Stimulated activated CD4-positive, alpha-beta T cell treated with anti-CD3 and anti-CD28 coated beads, Interleukin-2, amount 100 ng/mL, for 4 hours (primary cell): Measurements from ENCODE around the gene AGRP.

ENCODE experiments used
- DNase-seq: peaks from one replicate; pipeline ENCODE4 v3.0.0-alpha.2; 2020; ENCODE audit warnings: low read depth

The AGRP gene

DNA sequence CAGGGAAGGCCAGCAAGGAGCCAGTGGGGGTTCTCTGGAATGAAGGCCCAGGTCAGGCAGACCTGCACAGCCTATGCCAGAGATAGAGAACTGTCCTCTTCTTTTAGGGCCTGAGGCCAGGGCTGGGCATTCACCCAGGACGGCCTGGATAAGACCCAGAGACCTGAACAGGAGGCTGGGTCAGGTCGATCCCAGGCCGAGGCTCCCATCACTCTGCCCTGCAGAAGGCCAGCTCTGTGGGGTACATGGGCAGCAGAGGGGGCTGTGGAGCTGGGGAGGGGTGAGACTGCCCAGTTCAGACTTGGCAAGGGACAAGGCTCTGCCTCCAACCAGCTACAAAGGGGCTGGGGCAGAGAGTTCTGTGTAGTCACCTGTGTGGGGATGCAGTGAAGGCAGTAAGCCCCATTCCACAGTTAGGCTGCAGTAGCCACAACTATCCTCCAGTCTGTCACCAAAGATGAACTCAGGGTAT is 37.9 kb downstream of the AGRP start:
- no peak for DNase-seq

DNA sequence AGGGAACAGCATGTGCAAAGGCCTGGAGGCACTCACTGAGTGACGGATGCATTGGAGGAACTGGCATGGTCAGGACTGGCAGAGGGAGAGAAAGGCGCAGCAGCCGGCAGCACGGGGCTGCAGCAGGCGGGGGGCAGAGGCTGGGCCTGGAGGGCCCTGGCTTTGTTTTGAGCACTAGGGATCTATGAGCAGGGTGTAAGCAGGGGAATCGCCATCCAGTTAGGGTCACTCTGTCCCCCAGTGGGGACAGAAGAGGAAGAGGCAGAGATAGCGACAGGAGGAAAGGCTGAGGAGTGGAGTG is 38.3 kb downstream of the AGRP start:
- no peak for DNase-seq

DNA sequence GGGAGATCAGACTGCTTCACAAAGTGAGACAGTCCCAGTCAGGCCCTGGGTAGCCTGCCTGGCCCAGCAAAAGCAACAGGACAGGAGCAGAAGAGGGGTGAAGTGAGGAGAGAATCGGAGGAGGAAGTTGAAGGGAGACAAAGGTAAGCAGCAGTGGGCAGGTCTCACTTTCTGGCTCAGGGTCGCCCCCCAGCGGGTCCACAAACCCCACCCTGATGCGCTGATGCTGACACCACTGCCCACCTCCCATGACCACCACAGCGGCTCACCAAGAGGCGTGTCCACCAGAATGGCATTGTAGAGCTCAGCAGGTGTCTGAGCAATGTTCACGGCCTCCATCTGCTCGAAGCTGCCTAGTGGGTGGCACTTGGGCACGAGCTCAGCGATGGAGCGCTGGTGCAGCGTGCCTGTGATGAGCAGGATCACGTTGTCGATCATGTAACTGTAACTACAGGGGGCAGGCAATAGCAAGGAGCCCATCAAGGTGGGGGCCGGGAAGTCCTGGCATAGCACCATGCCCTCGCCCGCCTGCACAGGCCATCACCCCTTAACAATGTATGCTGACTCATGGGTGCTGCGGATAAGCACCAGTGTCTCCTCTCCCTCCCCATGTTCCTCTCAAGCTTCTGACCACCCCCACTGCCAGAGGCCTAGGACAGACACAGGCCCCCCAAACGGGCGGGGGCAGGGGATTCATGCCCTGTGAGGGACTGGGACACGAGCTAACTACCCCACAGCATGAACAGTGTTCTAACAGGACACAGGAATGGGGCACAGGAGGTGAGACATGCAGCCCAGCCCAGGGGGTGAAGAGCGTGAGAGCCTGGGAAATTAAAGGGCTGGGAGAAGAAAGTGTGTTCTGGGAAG is 38.9 kb downstream of the AGRP start:
- no peak for DNase-seq

DNA sequence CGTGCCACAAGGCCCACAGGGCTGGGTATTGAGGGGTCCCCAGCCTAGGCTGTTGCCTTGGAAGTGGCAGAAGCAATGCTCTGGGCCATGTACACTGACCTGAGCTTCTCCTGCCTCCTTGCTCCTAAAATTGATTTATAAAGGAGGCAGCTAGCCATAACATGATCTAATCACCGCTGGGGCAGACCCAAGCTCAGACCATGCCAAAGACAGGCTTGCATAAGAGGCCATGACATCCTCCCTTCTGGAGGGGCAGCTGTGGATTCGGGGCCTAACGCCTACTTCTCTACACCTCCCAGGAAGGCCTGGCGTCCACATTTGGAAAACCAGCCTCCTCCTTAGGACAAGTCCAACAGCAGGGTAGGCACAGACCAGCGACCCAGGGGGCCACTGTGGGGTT is 40.1 kb downstream of the AGRP start:
- no peak for DNase-seq

DNA sequence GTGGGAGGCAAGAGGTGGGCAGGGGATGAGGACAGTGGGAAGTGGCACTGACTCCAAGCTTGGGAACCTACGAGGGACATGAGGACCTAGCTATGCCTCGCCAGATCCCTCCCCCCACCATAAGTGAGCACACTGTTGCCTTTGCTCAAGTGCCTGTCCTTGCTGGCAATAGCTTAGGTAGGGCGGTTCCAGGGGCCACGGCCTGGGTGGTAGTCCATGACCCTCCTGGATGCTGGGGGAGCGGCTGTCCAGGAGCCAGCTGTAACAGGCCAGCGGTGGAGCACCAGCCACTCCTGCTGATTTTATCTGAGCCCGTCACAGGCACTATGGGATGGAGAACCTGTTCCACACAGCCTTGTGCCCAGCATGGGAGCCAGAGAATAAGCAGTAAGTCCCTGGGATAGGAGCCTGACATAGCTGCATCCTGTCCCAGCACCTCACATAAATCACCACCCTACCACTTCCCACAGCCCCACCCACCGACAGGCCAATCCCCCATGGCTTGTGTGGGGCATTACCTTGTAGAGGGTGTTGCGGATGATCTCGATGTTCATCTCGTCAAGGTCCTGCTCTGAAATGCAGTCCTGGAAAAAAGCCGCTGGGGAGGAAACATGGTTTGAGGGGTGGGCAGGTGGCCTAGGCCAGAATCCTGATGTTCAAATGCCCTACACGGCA is 40.6 kb downstream of the AGRP start:
- no peak for DNase-seq

DNA sequence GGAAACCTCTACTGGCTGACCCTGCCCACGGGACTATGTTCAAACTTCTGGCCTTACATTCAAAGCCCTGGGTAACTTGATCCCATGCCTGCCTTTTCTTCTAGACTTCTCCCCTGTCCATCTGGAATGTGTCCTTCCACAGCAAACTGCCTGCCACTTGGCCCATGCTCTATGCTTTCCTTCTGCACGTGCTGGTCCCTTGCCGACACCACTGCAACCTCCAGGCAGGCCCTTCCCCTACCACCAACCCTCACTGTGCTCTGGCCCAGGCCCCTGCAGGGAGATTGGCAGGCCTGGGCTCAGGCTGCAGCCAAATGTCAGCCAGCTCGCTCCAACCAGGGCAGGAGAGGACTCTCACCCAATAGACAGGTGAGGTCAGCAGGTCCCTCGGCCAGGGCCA is 41.4 kb downstream of the AGRP start:
- DNase-seq: no peak

DNA sequence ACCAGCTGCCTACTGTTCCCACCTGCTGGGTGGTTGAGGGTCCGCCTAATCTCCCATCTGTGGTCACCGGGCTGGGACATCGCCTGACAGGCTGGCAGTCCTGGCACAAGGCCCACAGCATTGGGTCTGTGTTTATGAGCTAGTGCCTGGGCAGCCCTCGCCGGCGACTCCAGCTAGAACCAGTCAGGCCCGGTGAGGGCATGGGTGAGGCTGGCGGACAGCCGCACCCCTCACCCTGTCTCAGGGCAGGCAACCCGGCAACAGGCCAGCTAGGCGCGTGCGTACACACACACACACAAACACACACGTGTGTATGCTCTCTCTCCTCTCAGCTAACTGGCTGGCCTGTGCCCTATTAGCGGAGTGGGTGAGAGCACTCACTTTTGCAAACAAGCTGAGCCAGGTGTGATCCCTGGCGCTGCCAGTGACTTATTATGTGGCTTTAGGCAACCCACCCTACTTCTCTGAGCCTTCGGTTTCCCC is 42.0 kb downstream of the AGRP start:
- DNase-seq: no peak

DNA sequence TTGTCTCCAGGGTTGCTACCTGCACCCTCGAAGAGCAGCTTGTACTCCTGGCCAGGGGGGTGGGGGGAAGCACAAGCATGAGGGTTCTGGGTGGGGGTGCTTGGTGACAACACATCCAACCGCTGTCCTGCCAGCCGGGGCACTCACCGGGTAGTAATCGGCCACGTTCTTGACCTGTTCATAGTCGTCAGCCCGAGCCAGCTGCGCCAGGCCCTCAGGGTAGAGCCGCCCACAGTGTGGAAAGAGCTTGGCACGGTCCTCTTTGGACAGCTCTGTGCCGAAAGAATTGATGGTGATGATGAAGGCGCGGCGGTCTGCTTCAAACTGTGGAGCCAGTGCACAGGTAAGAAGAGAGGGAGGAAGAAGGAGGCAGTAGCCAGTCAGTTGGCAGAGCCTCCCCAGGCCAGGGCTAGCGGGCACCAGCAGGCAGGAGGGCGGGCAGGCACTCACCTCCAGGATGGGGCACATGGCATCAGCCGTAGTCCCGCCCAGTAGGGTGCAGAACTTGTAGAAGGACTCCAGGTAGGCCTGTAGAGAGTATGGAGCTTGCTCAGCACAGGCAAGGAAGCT is 44.4 kb downstream of the AGRP start:
- no peak for DNase-seq

DNA sequence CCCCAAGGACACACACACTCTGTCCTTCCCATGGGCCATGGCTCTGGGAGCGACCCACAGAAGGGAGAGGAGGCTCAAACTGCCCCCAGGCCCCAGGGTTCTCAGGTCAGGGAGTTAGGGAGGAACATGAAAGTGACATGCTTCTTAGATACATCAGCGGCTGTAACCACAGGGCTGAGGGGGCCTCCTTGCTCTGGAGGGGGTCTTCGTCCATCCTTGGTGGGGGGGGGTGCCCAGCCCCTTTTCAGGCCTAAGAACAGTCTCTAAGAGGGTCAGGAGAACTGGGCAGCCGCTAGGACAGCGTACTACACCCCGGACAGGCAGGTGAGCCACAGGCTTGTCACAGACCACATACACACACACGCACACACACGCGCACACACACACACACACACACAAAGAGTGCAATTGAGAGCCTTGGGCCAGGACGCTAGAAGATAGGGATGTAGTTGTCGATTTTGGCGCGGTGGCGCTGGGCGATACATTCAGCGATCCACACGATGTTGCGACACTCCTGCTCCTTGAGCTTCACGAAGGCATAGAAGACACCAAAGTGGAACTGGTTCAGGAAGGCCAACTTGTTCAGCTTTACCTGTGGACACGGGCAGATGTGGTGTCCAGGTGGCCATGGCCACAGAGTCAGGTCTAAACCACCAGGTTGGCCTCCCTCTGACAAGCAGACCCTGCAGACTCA is 45.1 kb downstream of the AGRP start:
- DNase-seq: no peak

DNA sequence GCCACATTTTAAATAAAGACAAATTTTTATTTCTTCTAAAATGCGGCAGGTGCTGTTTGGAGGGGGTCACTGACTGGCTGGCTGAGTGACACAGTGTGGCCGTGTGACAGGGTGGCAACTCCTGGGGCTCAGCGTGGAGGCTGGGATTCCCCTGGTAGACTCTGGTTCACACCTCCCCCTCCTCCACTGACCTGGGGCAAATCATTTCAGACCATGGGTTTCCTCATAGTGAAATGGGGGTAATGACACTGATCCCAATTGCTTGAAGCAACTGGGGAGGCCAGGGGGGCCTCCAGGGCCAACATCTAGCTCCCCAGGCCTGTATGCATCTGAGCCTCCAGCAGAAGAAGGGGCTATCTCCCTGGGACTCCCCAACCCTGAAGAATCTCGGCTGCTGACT is 45.8 kb downstream of the AGRP start:
- DNase-seq: no peak

DNA sequence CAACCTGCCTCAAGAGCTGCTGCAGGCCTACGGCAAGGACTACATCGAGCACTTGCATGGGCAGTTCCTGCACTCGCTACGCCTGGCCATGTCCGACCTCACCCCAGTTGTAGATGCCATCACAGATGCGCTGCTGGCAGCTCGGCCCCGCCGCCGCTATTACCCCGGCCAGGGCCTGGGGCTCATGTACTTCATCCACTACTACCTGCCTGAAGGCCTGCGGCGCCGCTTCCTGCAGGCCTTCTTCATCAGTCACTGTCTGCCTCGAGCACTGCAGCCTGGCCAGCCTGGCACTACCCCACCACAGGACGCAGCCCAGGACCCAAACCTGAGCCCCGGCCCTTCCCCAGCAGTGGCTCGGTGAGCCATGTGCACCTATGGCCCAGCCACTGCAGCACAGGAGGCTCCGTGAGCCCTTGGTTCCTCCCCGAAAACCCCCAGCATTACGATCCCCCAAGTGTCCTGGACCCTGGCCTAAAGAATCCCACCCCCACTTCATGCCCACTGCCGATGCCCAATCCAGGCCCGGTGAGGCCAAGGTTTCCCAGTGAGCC is 46.6 kb downstream of the AGRP start:
- DNase-seq: no peak

DNA sequence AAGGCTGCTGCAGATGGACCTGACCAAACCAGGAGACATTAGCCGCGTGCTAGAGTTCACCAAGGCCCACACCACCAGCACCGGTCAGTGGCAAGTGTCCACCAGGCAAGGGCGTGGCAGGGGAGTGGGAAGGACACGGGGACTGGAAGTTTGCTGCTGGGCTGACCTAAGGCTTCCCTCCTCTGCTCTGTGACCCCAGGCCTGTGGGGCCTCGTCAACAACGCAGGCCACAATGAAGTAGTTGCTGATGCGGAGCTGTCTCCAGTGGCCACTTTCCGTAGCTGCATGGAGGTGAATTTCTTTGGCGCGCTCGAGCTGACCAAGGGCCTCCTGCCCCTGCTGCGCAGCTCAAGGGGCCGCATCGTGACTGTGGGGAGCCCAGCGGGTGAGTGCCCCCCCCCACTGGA is 47.6 kb downstream of the AGRP start:
- DNase-seq: no peak

DNA sequence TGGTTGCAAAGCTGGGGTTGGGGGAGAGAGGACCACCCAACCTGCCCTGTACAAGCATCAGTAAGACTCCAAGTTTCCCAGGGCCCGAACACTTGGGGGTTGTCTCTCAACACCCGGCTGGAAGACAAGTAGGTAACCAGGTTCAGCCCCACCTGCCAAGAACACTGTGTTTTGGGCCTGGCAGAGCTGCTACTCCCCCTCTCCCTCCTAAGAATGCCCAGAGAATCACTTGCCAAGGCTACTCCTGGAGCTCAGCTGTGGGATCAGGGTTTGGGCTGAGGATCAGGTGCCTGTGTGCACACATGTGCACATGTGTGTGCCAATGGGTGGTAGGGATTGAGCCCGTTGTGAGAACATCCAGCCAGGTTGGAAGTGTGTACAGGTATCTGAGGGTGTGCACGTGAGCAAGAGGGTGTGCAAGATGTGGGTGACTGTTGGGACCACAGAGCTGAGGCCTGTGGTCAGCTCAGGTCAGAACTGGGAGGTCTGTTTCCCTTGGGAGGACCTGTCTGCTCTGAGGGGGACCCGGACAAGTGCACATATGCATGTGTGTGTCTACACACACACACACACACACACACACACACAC is 50.1 kb downstream of the AGRP start:
- no peak for DNase-seq
